VCaP (cell line): ENCODE results near the gene STEAP2.

Experiments
- H3K27ac ChIP-seq: fragments of 450-650 bp; 2 replicates; pipeline ENCODE4 v1.5.1; 2017
- CTCF ChIP-seq: fragments of 450-650 bp; conservative IDR thresholded peaks from 2 replicates; pipeline ENCODE4 v1.5.1; 2017; ENCODE audit warnings: mild to moderate bottlenecking, moderate library complexity

Gene STEAP2

GRCh38 chr7:90236721-90237289 is 25.3 kb downstream of the STEAP2 start:
- peak overlapping the region; percentile 100 for H3K27ac ChIP-seq
- TF ChIP-seq CTCF = no peak

- TF ChIP-seq CTCF = no peak
- peak overlapping the region; percentile 100 for H3K27ac ChIP-seq
These were observed 26.5 kb downstream of the STEAP2 start for GRCh38 chr7:90238022-90238421.

GRCh38 chr7:90238583-90238982 is 27.0 kb downstream of the STEAP2 start:
- peak overlapping the region; percentile 100 for H3K27ac ChIP-seq
- TF ChIP-seq CTCF = no peak

GRCh38 chr7:90239050-90239449 is 27.5 kb downstream of the STEAP2 start:
- TF ChIP-seq CTCF = no peak
- H3K27ac ChIP-seq = peak overlapping the region; percentile 100

GRCh38 chr7:90239625-90240228 is 28.2 kb downstream of the STEAP2 start:
- H3K27ac ChIP-seq = peak overlapping the region; percentile 100
- no peak for TF ChIP-seq CTCF

GRCh38 chr7:90242369-90243168 is 31.0 kb downstream of the STEAP2 start:
- no peak for TF ChIP-seq CTCF
- H3K27ac ChIP-seq = peak overlapping the region; percentile 100; the same call in 1 of the 2 replicates

GRCh38 chr7:90243556-90243955 is 32.0 kb downstream of the STEAP2 start:
- peak overlapping the region; percentile 100 for H3K27ac ChIP-seq
- TF ChIP-seq CTCF = no peak
